Stimulated activated CD4-positive, alpha-beta T cell treated with anti-CD3 and anti-CD28 coated beads, Interleukin-15, amount 100 ng/mL, for 1 hour (primary cell): Measurements from ENCODE around the gene CTCF.
A peak's percentile ranks its signal among the peaks of the same experiment; 100 is the strongest.
"Not testable (repeated sequence)": the region's sequence is repeated elsewhere in the genome, so short reads cannot be mapped to it uniquely, and the experiment has no call there.

Experiments
- DNase-seq, 2 donors: peaks; one replicate each; pipeline ENCODE4 v3.0.0-alpha.2; 2020; ENCODE audit warnings: low read depth in 1 of 2, low spot score in 1 of 2

The CTCF gene

GRCh38 chr16:67562526-67562917, at the start of gene CTCF:
CTCF (plus strand) TSS chr16:67562526; CDS start chr16:67610833, 48,307 bp downstream.
- peak; percentile 74 to 77 for DNase-seq

GRCh38 chr16:67513892-67514291, 48.4 kb upstream of the CTCF start:
- not testable (repeated sequence) for DNase-seq

- DNase-seq: peak; percentile 53 to 55
These were observed 47.9 kb upstream of the CTCF start for GRCh38 chr16:67514382-67514828.

GRCh38 chr16:67516296-67517154, 45.8 kb upstream of the CTCF start:
- DNase-seq: no peak

- no peak for DNase-seq
These were observed 45.2 kb upstream of the CTCF start for GRCh38 chr16:67517155-67517445.

- DNase-seq: no peak
These were observed 44.5 kb upstream of the CTCF start for GRCh38 chr16:67517661-67518423.

- DNase-seq: no peak
These were observed 43.6 kb upstream of the CTCF start for GRCh38 chr16:67518676-67519075.

- DNase-seq: no peak
These were observed 43.1 kb upstream of the CTCF start for GRCh38 chr16:67519242-67519641.

- DNase-seq: peak; percentile 92 to 97
These were observed 41.1 kb upstream of the CTCF start for GRCh38 chr16:67521095-67521804.

- no peak for DNase-seq
These were observed 37.0 kb upstream of the CTCF start for GRCh38 chr16:67525176-67525860.

GRCh38 chr16:67526149-67526791, 36.1 kb upstream of the CTCF start:
- no peak for DNase-seq

- DNase-seq: no peak
These were observed 34.0 kb upstream of the CTCF start, which contains the start of gene RIPOR1 for GRCh38 chr16:67528222-67528869. RIPOR1 (plus strand) TSS chr16:67528829; CDS start chr16:67538447, 9,618 bp downstream.

- no peak for DNase-seq
These were observed 33.3 kb upstream of the CTCF start for GRCh38 chr16:67528870-67529581.

- no peak for DNase-seq
These were observed 32.7 kb upstream of the CTCF start for GRCh38 chr16:67529582-67530012.

- DNase-seq: no peak
These were observed 32.0 kb upstream of the CTCF start for GRCh38 chr16:67530013-67530939.

- DNase-seq: no peak
These were observed 31.1 kb upstream of the CTCF start for GRCh38 chr16:67531247-67531646.

GRCh38 chr16:67533024-67533560, 29.2 kb upstream of the CTCF start:
- no peak for DNase-seq

GRCh38 chr16:67533987-67534386, 28.3 kb upstream of the CTCF start:
- DNase-seq: not testable (repeated sequence)
